Muscle of arm (tissue), 12 donors: ENCODE data around the gene CSTPP1. TPM values are rescaled to one million over a fixed set of nuclear protein-coding genes. Genes with fewer than 3 reads are reported as not detected.
"Not testable (repeated sequence)": the region's sequence is repeated elsewhere in the genome, so short reads cannot be mapped to it uniquely, and the experiment has no call there.

ENCODE experiments used
- DNase-seq: peaks from one replicate; pipeline ENCODE4 v3.0.0-alpha.2; 2013
- polyA plus RNA-seq, 12 donors: library from polyadenylated mRNA; unstranded; fragments of 120-200 nt; gene quantifications; one replicate each; pipeline ENCODE4 v1.2.1, GENCODE V29; 2013; ENCODE audit not compliant: insufficient read length in 12 of 12

Gene CSTPP1
- polyA plus RNA-seq, 12 donors: 18.6 to 33.6 (median 21.6) TPM; not detected in 1

GRCh38 chr11:47178737-47179654 lies 242.4 kb downstream of the CSTPP1 start:
- no peak for DNase-seq

GRCh38 chr11:47179655-47179991 lies 243.1 kb downstream of the CSTPP1 start:
- no peak for DNase-seq

- no peak for DNase-seq
Observed at GRCh38 chr11:47180006-47180787, 243.6 kb downstream of the CSTPP1 start.

GRCh38 chr11:47181271-47181670 lies 244.7 kb downstream of the CSTPP1 start:
- no peak for DNase-seq

- DNase-seq: no peak
Observed at GRCh38 chr11:47182380-47182779, 245.8 kb downstream of the CSTPP1 start.

- no peak for DNase-seq
Observed at GRCh38 chr11:47183031-47183856, 246.7 kb downstream of the CSTPP1 start.

GRCh38 chr11:47183969-47184368 lies 247.4 kb downstream of the CSTPP1 start:
- DNase-seq: no peak

GRCh38 chr11:47184711-47185304 lies 248.2 kb downstream of the CSTPP1 start:
- no peak for DNase-seq

- peak; percentile 53 for DNase-seq
Observed at GRCh38 chr11:47185305-47186075, 248.9 kb downstream of the CSTPP1 start.

GRCh38 chr11:47186076-47186699 lies 249.6 kb downstream of the CSTPP1 start, which contains the start of gene PACSIN3:
PACSIN3 (minus strand) TSS chr11:47186434; CDS start chr11:47182727, 3,707 bp downstream.
- no peak for DNase-seq

- DNase-seq: peak; percentile 74
Observed at GRCh38 chr11:47186700-47187695, 250.4 kb downstream of the CSTPP1 start.

- DNase-seq: no peak
Observed at GRCh38 chr11:47187723-47188122, 251.2 kb downstream of the CSTPP1 start.

- peak; percentile 86 for DNase-seq
Observed at GRCh38 chr11:47188259-47188658, 251.7 kb downstream of the CSTPP1 start.

- no peak for DNase-seq
Observed at GRCh38 chr11:47189100-47189834, 252.7 kb downstream of the CSTPP1 start.

- DNase-seq: not testable (repeated sequence)
Observed at GRCh38 chr11:47191137-47191536, 254.6 kb downstream of the CSTPP1 start.

GRCh38 chr11:47192111-47192510 lies 255.6 kb downstream of the CSTPP1 start:
- no peak for DNase-seq

GRCh38 chr11:47198161-47198560 lies 261.6 kb downstream of the CSTPP1 start:
- not testable (repeated sequence) for DNase-seq

- no peak for DNase-seq
Observed at GRCh38 chr11:47201015-47201414, 264.5 kb downstream of the CSTPP1 start.
